Upper lobe of left lung (tissue), 4 donors: ENCODE measurements around the gene SPSB4.

Experiments
- CTCF ChIP-seq, 6 experiments: fragments of 450-650 bp in 4 of 6; fragments of 200-600 bp in 2 of 6; sonication (generic) in 2 of 6; IDR thresholded peaks; one replicate each; pipeline ENCODE4 v1.5.1; 2016 to 2019; ENCODE audit warnings: antibody characterized with exemption in 6 of 6
- POLR2A ChIP-seq, 4 donors: fragments of 450-650 bp; IDR thresholded peaks; one replicate each; pipeline ENCODE4 v1.5.1; 2016 to 2017; ENCODE audit warnings: antibody characterized with exemption in 4 of 4, mild to moderate bottlenecking in 2 of 4
- POLR2AphosphoS5 ChIP-seq, 2 donors: sonication (generic); formaldehyde crosslinking; IDR thresholded peaks; one replicate each; pipeline ENCODE4 v1.5.1; 2017; ENCODE audit warnings: antibody characterized with exemption in 2 of 2

- TF ChIP-seq CTCF (IDR thresholded peaks at IDR 0.05): no peak
- no peak for TF ChIP-seq POLR2A (IDR thresholded peaks at IDR 0.05)
- TF ChIP-seq POLR2AphosphoS5 (IDR thresholded peaks at IDR 0.05): no peak
Measured at GRCh38 chr3:141095546-141095937, 44.4 kb downstream of the SPSB4 start.
